ENCODE results near the gene FUT8. TPM values are rescaled to one million over a fixed set of nuclear protein-coding genes. Genes with fewer than 3 reads are reported as not detected.

Gene FUT8
- total RNA-seq = 18.1 to 34.1 TPM (median 19.0 TPM) in 3 replicates
- long read RNA-seq, full-length matches to known transcripts = 9 of 17 reads
- long read RNA-seq, partial matches to known transcripts = 1 of 17 reads
- long read RNA-seq, other reads (novel, unspliced or antisense) = 7 of 17 reads

GRCh38 chr14:65412032-65412846, at the start of gene FUT8:
Gene FUT8 (plus strand): TSS chr14:65412730. CDS start chr14:65561564, 148,834 bp downstream.
- peak; percentile 80 for TF ChIP-seq CTCF (IDR thresholded peaks at IDR 0.05)
- no peaks in the 10 kb centered on the region for H3K27me3 Mint-ChIP-seq (ENCODE audit: low read depth)
- DNase-seq (ENCODE audit: low spot score) = peak; percentile 99
- H3K4me1 Mint-ChIP-seq (ENCODE audit: low read depth) = peaks cover 18% of the 10 kb centered on the region
- peak within 1 kb of the TSS; percentile 98 for H3K27ac Mint-ChIP-seq (ENCODE audit: unreplicated experiment)
- no peaks in the 10 kb centered on the region for H3K9me3 Mint-ChIP-seq (ENCODE audit: low read depth)
- H3K36me3 Mint-ChIP-seq (ENCODE audit: low read depth) = no peaks in the 10 kb centered on the region
- H3K4me3 Mint-ChIP-seq (ENCODE audit: unreplicated experiment) = peak within 1 kb of the TSS; percentile 95

GRCh38 chr14:65366802-65367565, 45.5 kb upstream of the FUT8 start:
- Mint-ChIP-seq H3K4me1 (ENCODE audit: low read depth) (peaks cover 8% of the 10 kb centered on the region), H3K27me3 (ENCODE audit: low read depth) (peaks cover 1% of the 10 kb centered on the region), H3K9me3 (ENCODE audit: low read depth) (no peaks in the 10 kb centered on the region), H3K36me3 (ENCODE audit: low read depth) (no peaks in the 10 kb centered on the region), H3K27ac (ENCODE audit: unreplicated experiment) (no peak overlapping the region), H3K4me3 (ENCODE audit: unreplicated experiment) (no peak overlapping the region)
- no peak for TF ChIP-seq CTCF (IDR thresholded peaks at IDR 0.05)
- DNase-seq (ENCODE audit: low spot score) = no peak

DNA sequence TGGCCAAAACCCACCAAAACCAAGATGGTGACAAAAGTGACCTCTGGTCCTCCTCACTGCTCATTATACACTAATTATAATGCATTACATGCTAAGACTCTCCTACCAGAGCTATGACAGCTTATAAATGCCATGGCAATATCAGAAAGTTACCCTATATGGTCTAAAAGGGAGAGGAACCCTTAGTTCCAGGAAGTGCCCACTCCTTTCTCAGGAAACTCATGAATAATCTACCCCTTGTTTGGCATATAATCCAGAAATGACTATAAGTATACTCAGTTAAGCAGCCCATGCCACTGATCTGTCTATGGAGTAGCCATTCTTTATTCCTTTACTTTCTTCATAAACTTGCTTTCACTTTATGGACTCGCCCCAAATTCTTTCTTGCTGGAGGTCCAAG, 43.0 kb upstream of the FUT8 start:
- Mint-ChIP-seq H3K4me1 (ENCODE audit: low read depth) (peaks cover 8% of the 10 kb centered on the region), H3K9me3 (ENCODE audit: low read depth) (no peaks in the 10 kb centered on the region), H3K4me3 (ENCODE audit: unreplicated experiment) (no peak overlapping the region), H3K27me3 (ENCODE audit: low read depth) (peaks cover 3% of the 10 kb centered on the region), H3K27ac (ENCODE audit: unreplicated experiment) (no peak overlapping the region), H3K36me3 (ENCODE audit: low read depth) (no peaks in the 10 kb centered on the region)
- no peak for TF ChIP-seq CTCF (IDR thresholded peaks at IDR 0.05)
- no peak for DNase-seq (ENCODE audit: low spot score)

GRCh38 chr14:65370801-65371248, 41.7 kb upstream of the FUT8 start:
- Mint-ChIP-seq H3K36me3 (ENCODE audit: low read depth) (no peaks in the 10 kb centered on the region), H3K27ac (ENCODE audit: unreplicated experiment) (no peak overlapping the region), H3K27me3 (ENCODE audit: low read depth) (peaks cover 2% of the 10 kb centered on the region), H3K4me1 (ENCODE audit: low read depth) (peaks cover 8% of the 10 kb centered on the region), H3K9me3 (ENCODE audit: low read depth) (no peaks in the 10 kb centered on the region), H3K4me3 (ENCODE audit: unreplicated experiment) (no peak overlapping the region)
- DNase-seq (ENCODE audit: low spot score) = no peak
- TF ChIP-seq CTCF (IDR thresholded peaks at IDR 0.05) = no peak

GRCh38 chr14:65371784-65372183, 40.7 kb upstream of the FUT8 start:
- no peak overlapping the region for H3K4me3 Mint-ChIP-seq (ENCODE audit: unreplicated experiment)
- H3K27ac Mint-ChIP-seq (ENCODE audit: unreplicated experiment) = no peak overlapping the region
- no peak for DNase-seq (ENCODE audit: low spot score)
- H3K36me3 Mint-ChIP-seq (ENCODE audit: low read depth) = no peaks in the 10 kb centered on the region
- no peaks in the 10 kb centered on the region for H3K9me3 Mint-ChIP-seq (ENCODE audit: low read depth)
- TF ChIP-seq CTCF (IDR thresholded peaks at IDR 0.05) = no peak
- H3K27me3 Mint-ChIP-seq (ENCODE audit: low read depth) = peaks cover 2% of the 10 kb centered on the region
- peaks cover 8% of the 10 kb centered on the region for H3K4me1 Mint-ChIP-seq (ENCODE audit: low read depth)

Measured in chondrocyte (in vitro differentiated cells).